Prostate gland (tissue), 2 donors: Measurements from ENCODE around the gene UBD. TPM values are rescaled to one million over a fixed set of nuclear protein-coding genes. Genes with fewer than 3 reads are reported as not detected.

Experiments
- DNase-seq: peaks from one replicate; pipeline ENCODE4 v3.0.0-alpha.2; 2019; ENCODE audit warnings: low spot score
- H3K27ac ChIP-seq, 2 donors: fragments of 200-600 bp; sonication (generic); 2 replicates each; pipeline ENCODE4 v1.5.1; 2017 to 2019
- H3K27me3 ChIP-seq: fragments of 200-600 bp; sonication (generic); replicated peaks from 2 replicates; pipeline ENCODE4 v1.5.1; 2019; ENCODE audit not compliant: insufficient read depth
- H3K36me3 ChIP-seq, 2 donors: fragments of 200-600 bp; sonication (generic); 1 replicate in 1 of 2; 2 replicates in 1 of 2; pipeline versions ENCODE4 v1.5.1 to v1.8.1; 2017 to 2019
- H3K4me1 ChIP-seq: fragments of 200-600 bp; sonication (generic); replicated peaks from 2 replicates; pipeline ENCODE4 v1.5.1; 2019
- H3K4me3 ChIP-seq, 2 donors: fragments of 200-600 bp; sonication (generic); 2 replicates each; pipeline ENCODE4 v1.5.1; 2017 to 2019
- H3K9me3 ChIP-seq: fragments of 200-600 bp; sonication (generic); 2 replicates; pipeline ENCODE4 v1.5.1; 2017
- CTCF ChIP-seq, 4 experiments: fragments of 200-600 bp in 2 of 4; fragments of 450-650 bp in 2 of 4; sonication (generic) in 2 of 4; IDR thresholded peaks; 1 replicate in 3 of 4; 2 replicates in 1 of 4; pipeline ENCODE4 v1.5.1; 2016 to 2019; ENCODE audit warnings: antibody characterized with exemption in 4 of 4, mild to moderate bottlenecking in 2 of 4, moderate library complexity in 2 of 4
- POLR2A ChIP-seq: fragments of 450-650 bp; IDR thresholded peaks from one replicate; pipeline ENCODE4 v1.6.1; 2016; ENCODE audit warnings: antibody characterized with exemption, mild to moderate bottlenecking
- POLR2AphosphoS5 ChIP-seq: sonication (generic); formaldehyde crosslinking; IDR thresholded peaks from one replicate; pipeline ENCODE4 v1.6.1; 2017; ENCODE audit warnings: antibody characterized with exemption
- WGBS: methylation state at CpG from one replicate; pipeline ENCODE4 v1.1.5; 2018; 5-methylcytosine and 5-hydroxymethylcytosine counted together
- intact Hi-C: fragments of 100-400 bp; cut with DNase I; formaldehyde crosslinking; loops from one replicate; pipeline ENCODE4 v1.14.2; 2022
- total RNA-seq, 2 donors: library from RNA; depleted of rRNA; stranded (reverse); fragments of >200 nt; gene quantifications; one replicate each; pipeline ENCODE4 v1.1.0, GENCODE V29; 2016

UBD gene
- total RNA-seq, 2 donors from 2014 or later: 2.0 to 11.3 TPM

GRCh38 chr6:29517245-29517644, 42.3 kb downstream of the UBD start:
- Histone ChIP-seq H3K4me1 (no peaks in the 10 kb centered on the region), H3K9me3 (no peaks in the 10 kb centered on the region), H3K4me3 (no peak overlapping the region), H3K27ac (no peak overlapping the region), H3K27me3 (no peaks in the 10 kb centered on the region), H3K36me3 (no peaks in the 10 kb centered on the region)
- DNase-seq: no peak
- 100% methylated on average over 1 of the region's 1 CpG for WGBS
- intact Hi-C loops: no loop called here
- no peak for TF ChIP-seq POLR2A
- no peak for TF ChIP-seq POLR2AphosphoS5
- TF ChIP-seq CTCF (IDR thresholded peaks at IDR 0.05): no peak

GRCh38 chr6:29516108-29516507, 43.4 kb downstream of the UBD start:
- Histone ChIP-seq H3K9me3 (no peaks in the 10 kb centered on the region), H3K4me3 (no peak overlapping the region), H3K27me3 (no peaks in the 10 kb centered on the region), H3K36me3 (no peaks in the 10 kb centered on the region), H3K27ac (no peak overlapping the region), H3K4me1 (no peaks in the 10 kb centered on the region)
- DNase-seq: peak; percentile 6
- intact Hi-C loops: no loop called here
- peak; percentile 9 for TF ChIP-seq POLR2AphosphoS5
- TF ChIP-seq CTCF (IDR thresholded peaks at IDR 0.05): no peak
- WGBS: 34% methylated on average over 6 of the region's 6 CpGs

- H3K27me3 ChIP-seq: no peaks in the 10 kb centered on the region
- H3K4me1 ChIP-seq: no peaks in the 10 kb centered on the region
- WGBS: 80% methylated on average over 2 of the region's 2 CpGs
- no peak overlapping the region for H3K27ac ChIP-seq
- TF ChIP-seq POLR2AphosphoS5: no peak
- TF ChIP-seq CTCF (IDR thresholded peaks at IDR 0.05): no peak
- no peak for TF ChIP-seq POLR2A
- no peaks in the 10 kb centered on the region for H3K9me3 ChIP-seq
- no peak overlapping the region for H3K4me3 ChIP-seq
- intact Hi-C loops: no loop called here
- H3K36me3 ChIP-seq: no peaks in the 10 kb centered on the region
- DNase-seq: no peak
These were observed 48.7 kb downstream of the UBD start for GRCh38 chr6:29510746-29511300.

GRCh38 chr6:29510202-29510601, 49.3 kb downstream of the UBD start:
- H3K4me3 ChIP-seq: no peak overlapping the region

More at GRCh38 chr6:29510202-29510601, 49.3 kb downstream of the UBD start:
- DNase-seq: no peak
- intact Hi-C loops: no loop called here
- Histone ChIP-seq H3K4me1 (no peaks in the 10 kb centered on the region), H3K9me3 (no peaks in the 10 kb centered on the region), H3K36me3 (no peaks in the 10 kb centered on the region), H3K27me3 (no peaks in the 10 kb centered on the region), H3K27ac (no peak overlapping the region)
- TF ChIP-seq CTCF (IDR thresholded peaks at IDR 0.05) (no peak), POLR2A (no peak), POLR2AphosphoS5 (no peak)
- WGBS: 44% methylated on average over 4 of the region's 4 CpGs
